OCI-M2 (cell line): ENCODE measurements around the gene PFKP.
"Not testable (repeated sequence)": the region's sequence is repeated elsewhere in the genome, so short reads cannot be mapped to it uniquely, and the experiment has no call there.

ENCODE experiments used
- DNase-seq: peaks from one replicate; lab custom pipeline; 2025; ENCODE audit not compliant: unreplicated experiment; lab: John Stamatoyannopoulos, UW

PFKP gene

GRCh38 chr10:3046981-3047547, 20.3 kb upstream of the PFKP start:
- DNase-seq = no peak

- DNase-seq = no peak
Observed at GRCh38 chr10:3047596-3047995, 19.8 kb upstream of the PFKP start.

- no peak for DNase-seq
Observed at GRCh38 chr10:3048119-3049019, 19.0 kb upstream of the PFKP start.

- DNase-seq = no peak
Observed at GRCh38 chr10:3051692-3052091, 15.7 kb upstream of the PFKP start.

- DNase-seq = no peak
Observed at GRCh38 chr10:3053155-3053554, 14.2 kb upstream of the PFKP start.

- DNase-seq = no peak
Observed at GRCh38 chr10:3054183-3054850, 13.0 kb upstream of the PFKP start.

- no peak for DNase-seq
Observed at GRCh38 chr10:3054851-3055199, 12.5 kb upstream of the PFKP start.

- DNase-seq = no peak
Observed at GRCh38 chr10:3056280-3057037, 10.9 kb upstream of the PFKP start.

GRCh38 chr10:3057946-3058345, 9.4 kb upstream of the PFKP start:
- DNase-seq = no peak

GRCh38 chr10:3059974-3060373, 7.4 kb upstream of the PFKP start:
- DNase-seq = no peak

- DNase-seq = no peak
Observed at GRCh38 chr10:3060481-3060889, 6.9 kb upstream of the PFKP start.

- not testable (repeated sequence) for DNase-seq
Observed at GRCh38 chr10:3061323-3061898, 5.9 kb upstream of the PFKP start.

- no peak for DNase-seq
Observed at GRCh38 chr10:3062502-3063186, 4.7 kb upstream of the PFKP start.

GRCh38 chr10:3064423-3064822, 2.9 kb upstream of the PFKP start:
- DNase-seq = no peak

- no peak for DNase-seq
Observed at GRCh38 chr10:3065622-3066021, 1.7 kb upstream of the PFKP start.

- DNase-seq = no peak
Observed at GRCh38 chr10:3066317-3067117, 831 bp upstream of the PFKP start.

- DNase-seq = no peak
Observed at GRCh38 chr10:3067859-3068179, 471 bp downstream of the PFKP start.

- no peak for DNase-seq
Observed at GRCh38 chr10:3068201-3068967, 1.0 kb downstream of the PFKP start.
